ENCODE results near the gene POU3F2.

GRCh38 chr6:98871821-98872220, 37.4 kb downstream of the POU3F2 start:
- TF ChIP-seq CTCF (IDR thresholded peaks at IDR 0.05; ENCODE audit: low read depth, low read length) (no peak), POLR2A (IDR thresholded peaks at IDR 0.05; ENCODE audit: extremely low read depth, insufficient read length) (no peak), MAX (IDR thresholded peaks at IDR 0.05; ENCODE audit: low read depth, low read length) (no peak)

All from NB4 (cell line).